HG03025 (cell line): ENCODE results near the gene RUNX3.

Experiments used
- ATAC-seq: cut with Tn5 transposase; IDR thresholded peaks from one replicate; pipeline ENCODE4 v1.9.1; 2021; ENCODE audit warnings: mild to moderate bottlenecking, moderate library complexity; ENCODE audit not compliant: unreplicated experiment, low FRiP score

Gene RUNX3

DNA sequence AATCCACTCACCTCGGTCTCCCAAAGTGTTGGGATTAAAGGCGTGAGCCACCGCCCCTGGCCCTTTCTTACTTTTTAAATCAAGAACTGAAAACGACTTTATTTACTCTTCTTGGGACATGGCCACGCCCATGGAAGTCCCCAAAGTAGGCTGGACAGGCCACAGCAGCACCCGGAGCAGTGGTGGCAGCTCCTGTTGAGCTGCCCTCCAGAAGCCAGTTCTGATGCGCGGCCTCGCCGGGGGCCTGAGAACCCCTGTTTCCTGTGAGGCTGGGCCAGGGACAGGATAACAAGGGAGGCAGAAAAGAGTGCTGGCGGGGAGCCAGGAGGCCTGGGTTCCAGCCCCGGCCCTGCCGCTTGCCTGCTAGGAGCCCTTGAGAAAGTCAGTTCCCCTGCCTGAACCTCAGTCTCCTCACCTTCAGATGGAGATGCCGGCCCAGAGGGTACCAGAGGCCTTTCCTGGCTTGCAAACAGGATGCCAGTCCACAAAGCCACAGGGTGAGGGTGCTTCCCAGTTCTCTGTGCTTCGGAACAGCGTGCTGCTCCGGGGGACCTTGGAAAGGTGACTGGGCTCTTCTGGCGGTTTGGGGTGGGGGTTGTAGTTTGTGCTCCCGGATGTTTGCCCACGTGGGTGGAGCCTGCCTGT, 59.4 kb downstream of the RUNX3 start:
- ATAC-seq, result no peak

- ATAC-seq, result no peak
These were observed 61.8 kb downstream of the RUNX3 start for GRCh38 chr1:24868016-24868875.

DNA sequence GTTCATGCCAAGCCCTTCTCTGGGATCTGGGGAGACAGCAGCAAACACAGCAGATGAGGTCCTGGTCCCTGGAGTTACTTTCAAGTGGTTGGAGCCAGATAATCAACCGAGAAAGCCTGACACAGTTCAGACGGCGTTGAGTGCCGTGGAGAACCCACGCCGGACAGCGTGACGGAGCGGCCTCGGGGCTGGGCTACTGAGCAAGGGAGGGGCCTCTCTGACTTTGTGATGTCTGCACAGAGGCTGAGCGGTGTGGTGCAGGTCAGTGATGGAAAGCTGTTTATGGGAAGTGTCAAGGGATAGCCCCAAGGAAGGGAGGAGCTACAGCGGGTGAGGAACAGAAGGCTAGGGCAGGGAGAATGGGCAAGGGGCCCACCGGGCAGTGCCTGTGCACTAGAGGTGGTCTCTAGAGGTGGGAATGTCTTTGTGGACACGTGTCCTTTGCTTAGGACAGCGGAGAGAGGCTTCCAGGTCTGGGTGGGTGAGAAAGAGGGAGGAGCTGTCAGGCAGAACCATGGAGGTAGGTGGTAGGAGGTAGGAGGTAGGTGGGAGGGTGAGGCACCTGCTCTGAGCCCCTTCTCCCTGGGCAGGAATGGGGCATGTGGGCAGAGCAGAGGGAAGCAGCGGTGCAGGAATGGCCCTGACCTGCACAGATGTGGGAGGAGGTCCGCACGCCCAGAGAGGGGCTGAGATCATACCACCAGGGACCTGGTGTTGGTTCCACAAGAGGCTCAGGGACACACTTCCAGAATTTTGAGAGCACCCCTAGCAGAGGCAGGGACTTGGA, 62.8 kb downstream of the RUNX3 start:
- ATAC-seq, result no peak

GRCh38 chr1:24866211-24867083, 63.6 kb downstream of the RUNX3 start:
- ATAC-seq, result no peak

- ATAC-seq, result no peak
These were observed 64.5 kb downstream of the RUNX3 start for GRCh38 chr1:24865587-24865986.

DNA sequence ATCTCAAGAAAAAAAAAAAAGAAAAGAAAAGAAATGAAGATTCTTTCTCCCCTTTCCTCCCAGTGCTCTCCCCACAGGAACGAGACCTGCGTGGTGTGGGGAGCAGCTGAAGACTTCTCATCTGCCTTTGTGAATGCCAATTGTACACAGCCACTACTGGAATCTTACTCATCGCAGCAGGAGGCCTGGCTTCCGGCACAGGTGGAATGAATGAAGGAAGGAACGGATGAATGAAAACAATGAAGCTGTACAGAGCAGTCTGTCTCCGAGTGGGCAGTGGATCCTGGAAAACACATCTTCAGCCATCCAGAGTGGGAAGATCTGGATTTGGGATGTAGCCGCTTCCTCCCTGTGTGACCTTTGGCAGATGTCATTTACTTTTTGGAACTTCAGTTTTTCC, 64.9 kb downstream of the RUNX3 start:
- ATAC-seq, result no peak

- ATAC-seq, result no peak
These were observed 65.7 kb downstream of the RUNX3 start for GRCh38 chr1:24864370-24864777.

GRCh38 chr1:24862775-24863483, 67.1 kb downstream of the RUNX3 start:
- ATAC-seq, result no peak

GRCh38 chr1:24861821-24862727, 68.0 kb downstream of the RUNX3 start:
- no peak for ATAC-seq

- no peak for ATAC-seq
These were observed 69.2 kb downstream of the RUNX3 start for GRCh38 chr1:24860841-24861240.

- ATAC-seq, result no peak
These were observed 70.7 kb downstream of the RUNX3 start for GRCh38 chr1:24859063-24860010.

- no peak for ATAC-seq
These were observed 71.8 kb downstream of the RUNX3 start for GRCh38 chr1:24858277-24858676.

DNA sequence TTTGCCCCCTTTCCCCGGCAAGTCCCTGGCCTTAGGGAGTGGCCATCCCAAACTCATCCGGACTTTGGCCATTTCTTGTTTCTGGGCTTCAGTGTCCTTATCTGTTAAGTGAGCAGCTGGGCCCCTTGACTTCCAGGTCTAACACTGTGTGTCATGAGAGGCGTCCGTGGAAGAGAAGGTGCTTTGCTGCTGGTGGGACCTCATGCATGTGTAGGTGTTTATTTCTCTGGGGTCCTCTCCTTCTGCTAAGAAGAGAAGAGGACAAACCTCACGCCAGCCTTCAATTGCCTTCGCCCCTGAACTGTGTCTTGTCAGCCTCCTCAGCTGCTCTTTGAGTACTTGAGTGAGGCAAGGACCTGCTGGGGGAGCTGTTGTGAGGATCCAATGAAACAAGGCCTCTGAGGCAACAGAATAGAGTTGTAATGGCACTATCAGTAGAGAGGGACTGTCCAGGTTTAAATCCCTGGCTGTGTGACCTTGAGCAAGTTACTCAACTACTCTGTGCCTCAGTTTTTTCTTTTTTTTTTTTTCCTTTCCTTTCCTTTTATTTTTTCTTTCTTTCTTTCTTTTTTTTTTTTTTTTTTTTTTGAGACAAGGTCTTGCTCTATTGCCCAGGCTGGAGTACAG, 72.5 kb downstream of the RUNX3 start:
- ATAC-seq, result no peak

- no peak for ATAC-seq
These were observed 73.1 kb downstream of the RUNX3 start for GRCh38 chr1:24856787-24857506.

DNA sequence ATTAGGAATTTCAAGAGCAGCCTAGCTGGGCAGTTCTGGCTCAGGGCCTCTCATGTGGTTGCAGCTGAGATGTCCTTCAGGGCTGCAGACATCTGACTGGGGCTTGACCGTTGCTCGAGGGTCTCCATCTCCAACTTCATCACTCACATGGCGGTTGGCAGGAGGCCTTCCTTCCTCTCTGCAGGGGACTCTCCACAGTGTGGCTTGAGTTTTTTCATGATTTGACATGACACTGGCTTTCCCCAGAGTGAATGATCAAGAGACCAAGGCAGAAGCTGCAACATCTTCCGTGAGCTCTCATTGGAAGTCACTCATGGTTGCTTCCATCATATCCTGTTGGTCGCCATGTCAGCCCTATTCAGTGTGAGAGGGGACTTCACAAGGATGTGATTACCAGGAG, 74.6 kb downstream of the RUNX3 start:
- ATAC-seq, result no peak

DNA sequence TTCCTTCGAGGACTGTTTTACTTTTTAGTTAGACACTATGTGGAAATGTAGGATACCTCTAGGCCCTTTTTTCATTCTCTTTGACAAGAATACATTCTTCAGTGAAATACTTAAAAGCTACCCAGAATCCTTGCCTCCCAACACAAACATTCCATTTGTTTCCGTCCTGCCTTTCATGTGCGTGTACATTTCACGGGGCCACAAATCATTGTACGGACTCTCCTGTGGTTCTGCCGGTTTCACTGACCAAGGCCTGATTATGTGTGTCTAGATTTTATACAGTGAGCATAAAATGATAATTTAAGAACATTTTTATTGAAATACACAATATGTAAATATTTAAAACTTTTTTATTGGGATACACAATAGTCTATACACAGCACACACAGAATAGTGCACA, 76.4 kb downstream of the RUNX3 start:
- no peak for ATAC-seq
